Measurements from ENCODE around the gene ITPK1.

DNA sequence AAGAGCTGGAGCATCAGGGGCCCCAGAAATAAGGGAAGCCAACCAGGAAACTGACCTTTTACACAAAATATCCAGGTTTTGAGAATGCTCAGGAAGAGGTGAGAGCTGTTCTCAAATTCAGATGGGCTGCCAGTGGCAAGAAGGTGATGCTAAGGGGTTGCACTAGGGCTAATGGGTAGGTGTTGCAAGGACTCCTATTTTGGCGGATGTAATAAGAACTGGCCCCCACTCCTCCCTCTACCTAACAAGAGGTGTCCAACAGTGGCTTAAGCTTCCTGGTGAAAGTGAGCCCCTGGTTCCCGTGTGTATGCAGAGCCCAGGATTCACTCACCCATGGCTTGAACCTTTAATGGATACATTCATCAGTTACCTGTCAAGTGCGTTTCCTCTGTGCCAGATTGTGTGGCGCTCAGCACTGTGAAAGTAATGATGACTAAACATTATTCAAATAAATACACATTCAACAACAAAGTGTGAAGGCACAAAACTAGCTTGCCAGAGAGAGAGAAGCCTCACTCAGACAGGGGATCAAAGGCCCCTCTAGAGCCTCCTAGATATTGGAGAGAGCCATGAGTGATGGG, 193.5 kb downstream of the ITPK1 start:
- no peak for TF ChIP-seq CTCF (conservative IDR thresholded peaks at IDR 0.05; ENCODE audit: low read depth, low read length)
- no peak for TF ChIP-seq EZH2 (IDR thresholded peaks at IDR 0.05; ENCODE audit: borderline replicate concordance, low read depth, low read length, poor library complexity, severe bottlenecking)

Data from A673 (cell line).